Iris pigment epithelial cell (primary cell): Measurements from ENCODE around the gene HOMER2.

Experiments
- DNase-seq: peaks from one replicate; pipeline ENCODE4 v3.0.0-alpha.2; 2011; ENCODE audit warnings: low read depth

Gene HOMER2

GRCh38 chr15:82856397-82857170, 95.9 kb downstream of the HOMER2 start:
- DNase-seq, result no peak

DNA sequence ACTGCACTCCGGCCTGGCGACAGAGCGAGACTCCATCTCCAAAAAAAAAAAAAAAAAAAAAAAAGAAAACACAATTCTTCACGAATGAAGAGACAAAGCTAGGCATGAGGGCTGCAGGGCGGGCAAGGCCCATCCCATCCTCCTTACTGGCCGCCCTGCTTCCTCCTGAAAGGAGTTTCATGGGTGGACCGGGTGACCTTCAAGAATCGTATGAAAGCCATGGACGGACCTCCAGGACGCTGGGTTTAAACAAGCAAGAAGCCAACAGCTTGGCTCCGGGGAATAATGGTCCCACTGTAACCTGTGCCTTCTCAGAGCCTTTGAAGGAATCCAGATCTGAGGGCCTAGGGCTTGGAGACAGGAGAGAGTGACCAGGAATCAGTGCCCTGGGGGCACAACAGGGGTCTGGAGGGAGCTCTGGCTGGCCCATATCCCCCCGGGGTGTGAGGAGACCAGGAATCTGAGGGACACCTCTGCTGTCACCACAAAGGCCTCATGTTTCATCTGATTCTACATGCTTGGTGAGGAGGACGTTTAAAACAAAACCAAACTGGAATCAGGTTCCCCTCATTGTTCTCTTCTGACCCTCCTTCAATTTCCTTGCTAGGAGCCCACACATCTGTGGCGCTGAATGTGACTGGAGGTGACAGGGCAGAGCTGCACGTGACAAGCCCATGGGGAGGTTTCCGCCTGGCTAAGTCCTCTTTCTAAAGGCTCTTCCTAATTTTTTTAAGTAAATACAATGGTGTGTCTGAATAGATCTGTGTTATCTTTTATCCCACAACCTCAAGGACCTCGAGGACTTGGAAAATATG, 97.0 kb downstream of the HOMER2 start:
- DNase-seq, result no peak

GRCh38 chr15:82854554-82854953, 98.0 kb downstream of the HOMER2 start:
- no peak for DNase-seq

DNA sequence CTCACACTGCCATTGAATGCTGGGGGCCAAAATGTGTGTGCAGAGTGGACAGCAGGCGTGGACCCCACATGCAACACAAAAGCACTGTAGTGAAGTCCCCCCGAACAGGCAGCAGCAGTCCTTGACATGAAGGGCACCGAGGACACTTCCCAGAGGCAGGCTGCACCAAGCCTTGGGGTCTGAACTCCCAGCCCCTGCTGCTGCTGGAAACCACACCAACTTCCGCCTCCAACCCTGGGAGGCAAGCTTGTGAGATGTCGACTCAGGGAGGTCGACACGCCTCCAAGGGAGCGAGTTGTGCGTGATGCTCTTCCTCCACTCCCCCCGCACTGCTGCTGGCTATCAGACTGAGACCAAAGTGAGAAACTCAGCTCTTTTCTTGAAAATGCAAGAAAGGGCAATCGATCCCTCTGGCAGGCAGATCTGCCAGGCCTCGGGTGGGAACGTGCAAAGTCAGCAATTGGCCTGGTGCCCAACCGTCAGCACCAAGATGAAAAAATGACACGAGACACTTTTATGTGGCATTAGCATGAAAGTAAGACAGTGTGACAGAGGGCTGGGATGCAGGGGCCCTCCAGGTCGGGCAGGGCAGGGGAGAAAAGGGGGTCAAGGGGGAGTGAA, 99.5 kb downstream of the HOMER2 start:
- no peak for DNase-seq

DNA sequence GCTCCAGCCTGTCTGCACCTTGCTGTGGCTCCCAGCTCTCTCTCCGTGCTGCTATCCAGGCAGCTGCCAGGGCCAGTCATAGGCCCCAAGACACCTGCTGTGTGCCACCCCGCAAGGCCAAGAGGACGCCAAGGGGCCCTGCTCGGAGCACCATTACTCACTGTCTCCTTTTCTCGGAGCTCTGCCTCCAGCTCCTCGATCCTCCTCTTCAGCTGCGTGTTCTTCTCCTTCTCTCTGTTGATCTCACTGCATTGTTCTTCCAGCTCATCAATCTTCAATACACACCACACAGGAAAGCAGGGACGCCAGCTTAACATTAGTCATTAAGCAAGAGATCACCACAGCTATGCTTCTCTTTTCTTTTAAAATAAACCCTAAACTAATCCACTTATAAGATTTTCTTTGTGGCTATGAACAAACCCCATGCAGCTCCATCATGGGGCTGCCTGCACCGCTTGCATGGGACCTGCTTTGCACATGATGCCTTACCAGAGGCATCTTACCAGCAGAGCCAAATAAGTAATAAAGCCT, 100.5 kb downstream of the HOMER2 start:
- DNase-seq, result peak; percentile 50

DNA sequence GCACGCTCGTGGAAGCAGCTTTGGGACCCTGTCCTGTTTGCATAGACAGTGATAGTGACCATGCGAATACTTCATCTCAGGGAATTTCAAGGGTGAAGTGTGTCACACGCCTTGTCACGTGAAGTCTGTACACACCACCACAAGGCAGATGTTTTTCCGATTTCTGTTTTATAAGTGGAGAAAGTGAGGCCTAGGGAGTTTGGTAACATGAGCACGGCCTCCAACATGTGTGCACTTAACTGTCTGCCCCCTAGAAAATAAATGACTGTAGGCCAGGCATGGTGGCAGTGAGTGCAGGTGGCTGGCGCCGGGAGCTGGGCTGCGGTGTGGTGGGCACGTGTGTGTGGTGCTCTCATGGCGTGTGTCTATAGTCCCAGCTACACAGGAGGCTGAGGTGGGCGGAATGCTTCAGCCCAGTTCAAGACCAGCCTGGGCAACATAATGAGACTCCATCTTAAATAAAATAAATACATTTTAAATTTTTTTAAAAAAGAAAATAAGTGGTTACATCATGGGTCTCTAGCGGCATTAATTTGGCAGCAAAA, 101.1 kb downstream of the HOMER2 start:
- no peak for DNase-seq

- no peak for DNase-seq
These were observed 101.8 kb downstream of the HOMER2 start for GRCh38 chr15:82850731-82851130.

GRCh38 chr15:82849556-82850512, 102.7 kb downstream of the HOMER2 start:
- DNase-seq, result peak; percentile 85

DNA sequence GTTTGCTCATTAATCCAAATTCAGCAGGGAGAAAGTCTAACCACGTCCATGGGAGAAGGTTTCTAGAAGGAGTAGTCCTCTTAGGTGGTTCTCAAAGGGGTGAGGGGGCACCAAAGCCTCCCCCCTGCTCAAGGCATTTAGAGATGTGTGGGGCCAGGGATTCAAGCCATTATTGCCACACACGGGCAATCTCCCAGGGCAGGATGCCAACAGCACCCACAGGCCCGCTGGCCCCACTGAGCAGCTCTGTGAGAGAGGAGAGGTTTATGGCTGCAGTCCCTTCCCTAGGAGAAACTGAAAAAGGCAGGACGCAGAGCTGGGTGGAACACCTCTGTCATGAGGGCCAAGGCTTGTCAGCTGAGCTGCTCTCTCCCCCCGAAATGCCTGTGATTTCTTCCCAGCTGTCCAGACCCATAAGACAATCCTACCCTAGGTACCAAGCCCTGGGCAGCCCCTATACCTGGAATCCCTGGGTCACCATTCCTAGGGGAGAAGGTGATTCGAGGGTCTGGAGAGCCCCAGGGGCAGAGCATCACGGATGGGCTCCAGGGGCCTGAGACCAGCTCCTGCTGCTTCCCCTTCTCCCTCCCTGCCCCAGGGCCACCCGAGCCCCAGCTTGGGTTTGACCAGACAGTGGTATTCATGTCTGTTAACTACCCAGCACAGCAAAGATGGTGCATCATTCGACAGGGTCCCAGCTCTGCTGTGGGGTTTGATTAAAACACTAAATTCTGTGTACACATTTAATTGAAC, 104.1 kb downstream of the HOMER2 start:
- no peak for DNase-seq

DNA sequence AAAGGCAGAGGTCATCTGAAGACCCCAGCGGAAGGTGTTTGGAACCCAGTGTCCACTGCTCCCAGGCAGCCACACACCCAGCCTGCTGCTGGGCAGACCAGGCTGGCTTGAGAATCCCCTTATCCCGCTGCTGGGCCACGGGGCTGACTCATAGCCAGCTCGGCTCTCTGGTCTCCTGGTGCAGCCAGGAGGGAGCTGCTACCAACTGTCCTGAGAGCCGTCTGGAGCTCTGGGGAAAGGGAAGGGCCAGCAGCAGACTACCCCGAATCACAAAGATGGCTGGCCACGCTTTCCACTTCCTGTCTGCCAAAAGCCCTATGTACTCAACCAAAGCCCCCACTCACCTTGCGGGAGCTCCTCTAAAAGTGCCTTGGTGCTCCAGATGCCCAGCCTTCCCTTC, 104.8 kb downstream of the HOMER2 start:
- peak; percentile 28 for DNase-seq

DNA sequence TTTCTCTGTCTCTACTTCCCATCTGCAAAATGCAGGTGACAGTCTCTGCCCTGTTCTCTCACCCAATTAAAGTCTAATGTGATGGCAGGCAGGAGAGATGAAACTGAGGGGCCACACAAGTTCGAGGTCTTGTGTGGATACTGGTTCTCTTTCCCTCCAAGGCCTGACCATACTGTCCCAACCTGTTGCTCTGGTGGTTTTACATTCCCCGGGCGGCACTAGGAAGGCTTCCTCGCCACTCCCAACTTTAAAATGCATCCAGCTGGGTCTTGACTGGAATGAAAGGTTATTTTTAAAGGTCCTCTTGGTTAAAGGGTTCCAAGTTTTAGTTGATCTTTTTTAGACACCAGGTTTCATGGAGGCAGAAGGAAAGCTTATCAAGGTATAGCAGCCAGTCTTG, 105.9 kb downstream of the HOMER2 start:
- DNase-seq, result no peak

GRCh38 chr15:82845686-82846085, 106.8 kb downstream of the HOMER2 start:
- no peak for DNase-seq

DNA sequence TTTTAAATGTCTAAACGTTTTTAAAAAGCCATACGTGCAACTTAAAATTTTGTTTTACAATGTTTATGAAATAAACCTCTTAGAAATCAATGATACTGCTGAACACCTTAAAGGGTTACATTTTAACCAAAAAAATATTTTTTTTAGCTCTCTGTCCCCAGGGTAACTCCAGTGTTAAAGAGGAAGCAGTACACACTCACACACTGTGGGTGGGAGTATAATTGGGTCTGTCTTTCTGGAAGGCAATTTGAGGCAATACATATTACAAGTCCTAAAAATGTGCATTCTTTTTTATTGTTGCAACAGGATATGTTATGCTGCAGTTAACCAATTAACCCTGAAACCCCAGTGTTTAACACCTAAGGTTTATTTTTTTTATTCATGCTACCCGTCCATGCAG, 109.0 kb downstream of the HOMER2 start:
- no peak for DNase-seq

- DNase-seq, result no peak
These were observed 112.4 kb downstream of the HOMER2 start for GRCh38 chr15:82840166-82840565.

DNA sequence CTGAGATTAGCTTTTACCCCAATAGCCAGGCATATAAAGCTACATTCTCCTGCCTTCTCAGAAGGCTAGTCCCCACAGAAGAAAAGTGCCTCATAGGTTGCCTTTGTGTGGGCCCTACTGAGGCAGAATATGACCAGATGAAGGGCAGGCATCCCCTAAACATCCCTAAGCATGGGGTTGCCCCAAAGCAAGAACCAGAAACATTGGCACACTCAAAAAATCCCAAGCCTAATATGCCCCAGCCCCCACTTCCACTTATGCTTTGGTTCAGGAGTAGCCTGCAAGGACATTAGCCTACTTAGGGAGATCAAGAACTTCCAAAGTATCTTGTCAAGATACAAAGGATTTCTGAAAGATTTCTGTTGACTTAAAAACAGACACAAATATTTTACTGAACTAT, 113.4 kb downstream of the HOMER2 start:
- no peak for DNase-seq

DNA sequence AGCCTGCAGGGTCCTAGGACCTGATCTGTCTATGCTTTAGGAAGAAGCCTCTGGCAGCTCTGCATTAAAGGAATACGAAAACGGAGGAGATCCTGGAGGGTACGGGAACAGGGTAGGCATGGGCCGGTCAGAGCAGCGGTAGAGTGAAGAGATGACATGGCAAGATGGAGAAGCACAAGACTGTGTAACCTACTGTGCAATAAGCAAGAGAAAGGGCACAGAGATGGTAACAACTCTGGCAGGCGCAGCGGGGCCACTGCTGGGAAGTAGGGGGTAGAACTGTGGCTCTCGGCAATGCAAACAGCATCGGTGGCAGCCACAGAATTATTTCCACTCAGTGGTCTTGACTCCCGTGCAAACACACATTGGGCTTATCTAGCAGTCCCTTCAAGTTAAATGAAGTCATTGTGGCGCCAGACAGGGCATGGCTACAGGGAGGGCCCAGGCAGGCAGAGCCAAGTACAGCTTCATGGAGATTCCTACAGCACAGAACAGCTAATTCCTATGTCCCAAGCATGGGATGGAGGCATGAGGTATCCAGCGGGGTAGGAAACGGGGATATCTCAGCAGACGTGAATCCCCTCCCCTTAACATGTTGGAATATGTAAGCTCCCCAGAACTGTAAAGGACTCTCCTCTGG, 114.3 kb downstream of the HOMER2 start:
- no peak for DNase-seq

GRCh38 chr15:82835391-82835917, 117.1 kb downstream of the HOMER2 start:
- DNase-seq, result no peak

DNA sequence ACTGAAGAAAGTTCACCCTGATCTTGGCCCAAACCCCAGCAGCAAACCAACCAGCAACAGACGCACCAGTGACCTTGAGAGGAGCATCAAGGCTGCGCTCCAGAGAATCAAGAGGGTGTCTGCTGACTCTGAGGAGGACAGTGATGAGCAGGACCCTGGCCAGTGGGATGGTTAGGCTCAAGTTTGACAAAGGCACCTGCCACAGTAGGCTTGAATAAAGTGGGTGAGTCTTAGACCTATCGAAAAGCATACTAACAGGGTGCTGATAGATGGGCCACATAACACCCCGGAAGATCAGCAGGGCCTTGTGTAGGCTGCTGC, 119.2 kb downstream of the HOMER2 start:
- no peak for DNase-seq

DNA sequence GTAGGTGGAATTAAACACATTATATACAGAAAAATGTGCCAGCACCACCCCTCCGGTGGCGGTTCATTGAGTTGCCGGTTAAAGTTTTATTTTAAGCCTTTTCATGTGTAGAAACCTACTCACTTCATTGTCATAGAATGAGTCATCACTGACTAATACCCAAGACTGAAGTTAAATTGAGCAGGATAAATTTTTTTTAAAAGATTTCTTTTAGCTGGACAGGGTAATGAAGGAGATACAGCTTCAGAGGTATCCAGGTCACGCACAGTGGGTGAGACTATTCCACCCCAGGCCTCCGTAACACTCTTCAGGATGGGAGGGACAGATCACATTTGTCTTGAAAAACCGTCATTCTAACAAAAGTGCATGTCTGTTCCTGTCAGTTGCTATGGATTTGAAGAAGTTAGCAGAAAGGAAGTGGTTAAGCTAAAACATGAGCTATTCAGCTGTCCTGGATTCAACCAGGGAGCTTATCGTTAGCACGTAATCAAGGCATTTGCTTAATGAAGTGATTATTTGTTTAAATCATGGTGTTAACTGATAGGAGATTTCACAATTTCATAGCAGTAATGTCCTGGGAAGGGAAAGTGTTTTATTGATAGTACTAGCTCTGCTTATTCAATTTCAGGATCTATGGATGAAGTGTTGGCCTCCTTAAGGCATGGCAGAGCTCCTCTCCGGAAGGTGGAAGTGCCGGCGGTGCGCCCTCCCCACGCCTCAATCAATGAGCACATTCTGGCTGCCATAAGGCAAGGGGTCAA, 119.7 kb downstream of the HOMER2 start:
- peak; percentile 90 for DNase-seq
